Measurements from ENCODE around the gene SV2B.

Gene SV2B

DNA sequence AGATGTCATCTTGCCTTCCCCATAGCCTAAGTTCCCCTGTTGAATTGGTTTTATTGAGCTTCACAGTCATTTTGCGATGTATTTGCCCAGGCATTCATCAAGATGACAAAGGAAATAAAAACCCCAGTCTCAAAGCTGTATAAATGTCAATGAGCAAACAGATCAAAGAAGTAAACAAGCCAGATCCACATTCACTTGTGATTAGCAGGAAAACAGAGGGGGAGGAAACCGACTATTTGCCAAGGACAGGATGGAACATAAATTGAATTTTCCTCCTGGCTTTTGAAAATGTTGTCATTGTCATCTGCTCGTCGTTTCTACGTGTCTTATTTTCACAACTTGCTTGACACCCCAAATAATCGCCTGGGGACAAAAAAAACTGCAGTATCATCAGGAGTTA is 83.5 kb downstream of the SV2B start:
- intact Hi-C loops (cut with DNase I) = no loop called here

DNA sequence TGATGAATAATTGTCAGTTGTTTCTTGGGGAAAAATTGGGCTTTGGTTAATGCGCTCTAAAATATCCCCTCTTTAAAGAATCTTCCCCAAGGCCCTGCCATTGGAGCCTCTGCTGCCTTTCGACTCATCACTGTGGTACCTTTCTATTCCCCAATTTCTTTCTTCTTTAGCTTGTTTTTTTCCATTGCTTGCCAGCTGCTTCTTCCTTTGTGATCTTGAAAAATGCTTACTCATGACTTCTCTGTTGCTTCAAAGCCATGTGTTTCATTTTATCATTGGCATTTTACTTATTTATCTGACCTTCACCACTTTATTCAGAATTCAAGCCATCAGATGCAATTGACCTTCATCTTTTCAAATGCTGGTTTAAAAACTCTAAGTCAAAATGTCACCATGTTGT is 84.4 kb downstream of the SV2B start:
- intact Hi-C loops (cut with DNase I) = no loop called here
- no peak for DNase-seq

More for the DNA sequence above, 83.5 kb downstream of the SV2B start:
- DNase-seq = no peak

DNA sequence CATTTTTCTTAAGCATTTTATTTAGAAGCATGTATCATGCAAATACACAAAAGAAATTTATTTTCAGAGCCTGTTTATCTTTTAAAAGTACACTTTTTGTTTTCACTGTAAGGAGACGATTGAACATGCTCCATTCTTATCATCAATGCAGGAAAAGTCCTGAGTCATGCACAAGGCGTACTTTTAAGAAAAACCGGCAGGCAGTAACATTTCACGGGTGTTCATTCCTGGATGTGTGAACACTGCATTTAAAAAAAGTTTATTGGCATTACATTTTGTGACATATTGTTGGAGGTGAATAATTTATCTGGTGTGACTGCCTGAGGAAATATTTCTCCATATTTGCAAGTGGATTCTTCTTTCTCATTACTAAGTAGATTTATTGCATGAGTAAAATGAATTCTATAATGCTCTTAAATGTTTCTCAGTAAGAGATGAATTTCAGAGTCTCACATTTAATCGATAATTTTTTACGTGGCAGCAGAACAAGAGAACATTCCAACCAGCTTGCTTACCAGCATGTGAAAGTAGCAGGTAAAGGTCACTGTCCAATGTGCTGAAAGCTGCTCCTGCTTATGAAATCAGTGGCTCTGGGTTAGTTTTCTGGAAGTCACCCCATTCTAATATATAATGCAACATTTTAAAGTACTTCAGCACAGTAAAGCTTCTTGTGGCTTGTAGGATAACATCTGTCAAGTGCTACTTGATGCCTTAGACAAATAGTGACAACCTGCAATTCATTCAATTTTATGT is 87.0 kb downstream of the SV2B start:
- intact Hi-C loops (cut with DNase I) = no loop called here
- no peak for DNase-seq

DNA sequence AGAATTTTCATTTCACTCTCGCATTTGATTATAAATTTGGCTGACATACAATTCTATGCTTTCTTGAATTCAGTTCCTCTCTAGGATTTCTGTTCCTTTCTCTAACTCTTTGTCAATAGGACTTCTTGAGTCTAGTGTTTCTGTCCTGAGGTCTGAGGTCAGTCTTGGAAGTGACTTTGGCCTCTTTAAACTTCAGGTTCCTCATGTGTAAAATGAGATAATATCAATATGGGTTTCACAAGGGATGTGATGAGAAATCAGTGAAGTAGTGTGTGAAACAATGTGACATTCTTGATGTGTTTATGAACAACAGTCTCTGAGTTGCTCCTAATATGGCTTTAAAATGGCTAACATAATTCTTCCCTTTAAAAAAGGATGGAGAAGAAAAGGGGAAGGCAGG is 92.2 kb downstream of the SV2B start:
- intact Hi-C loops (cut with DNase I) = no loop called here
- DNase-seq = no peak

DNA sequence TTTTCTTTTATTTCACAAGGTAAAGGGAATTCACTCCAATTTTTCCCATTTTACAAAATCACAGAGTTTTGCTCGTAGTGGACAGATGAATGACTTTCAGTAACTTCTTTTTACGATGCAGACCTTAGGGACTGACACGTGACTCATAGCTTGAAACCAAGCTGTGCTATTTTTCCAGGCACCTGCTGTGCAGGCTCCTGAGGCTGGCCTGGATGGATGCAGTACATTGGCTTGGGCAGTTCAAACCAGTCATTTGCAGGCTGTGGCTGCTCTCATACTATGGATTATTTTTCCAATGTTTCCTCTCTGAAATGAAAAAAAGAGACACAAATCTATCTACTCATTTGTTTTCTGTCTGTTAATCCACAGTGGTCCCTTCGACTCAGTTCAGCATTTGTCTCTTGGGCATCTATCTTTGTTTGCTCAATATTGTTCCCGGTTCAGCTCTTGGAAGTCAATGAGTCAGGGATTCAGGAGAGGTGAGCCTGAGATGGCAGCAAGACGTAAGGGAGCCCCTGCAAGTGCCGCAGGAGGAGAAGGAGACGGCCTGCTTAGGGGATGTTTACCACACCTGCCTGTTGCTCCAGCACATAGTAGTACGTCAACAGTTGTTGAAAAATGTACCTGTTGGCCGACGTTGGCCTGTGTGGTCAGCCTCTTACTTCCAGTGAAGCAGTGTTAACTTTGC is 92.8 kb downstream of the SV2B start:
- intact Hi-C loops (cut with DNase I) = no loop called here
- DNase-seq = no peak

DNA sequence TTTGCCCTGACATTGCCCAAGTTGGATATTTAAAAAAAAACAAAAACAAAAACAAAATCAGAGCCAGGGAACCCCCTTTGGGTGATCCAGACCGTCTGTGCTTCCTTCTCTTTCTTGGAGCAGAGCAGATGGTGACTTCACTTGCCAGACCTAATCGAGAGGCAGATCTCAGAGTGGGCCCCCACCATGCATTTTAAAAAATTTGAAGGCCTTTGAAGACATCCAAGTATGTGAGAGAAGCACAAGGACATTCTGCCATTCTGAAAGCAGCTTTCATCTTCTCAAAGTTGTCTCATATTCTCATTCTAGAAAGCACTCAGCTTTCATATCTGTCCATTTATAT is 93.3 kb downstream of the SV2B start:
- intact Hi-C loops (cut with DNase I) = no loop called here

DNA sequence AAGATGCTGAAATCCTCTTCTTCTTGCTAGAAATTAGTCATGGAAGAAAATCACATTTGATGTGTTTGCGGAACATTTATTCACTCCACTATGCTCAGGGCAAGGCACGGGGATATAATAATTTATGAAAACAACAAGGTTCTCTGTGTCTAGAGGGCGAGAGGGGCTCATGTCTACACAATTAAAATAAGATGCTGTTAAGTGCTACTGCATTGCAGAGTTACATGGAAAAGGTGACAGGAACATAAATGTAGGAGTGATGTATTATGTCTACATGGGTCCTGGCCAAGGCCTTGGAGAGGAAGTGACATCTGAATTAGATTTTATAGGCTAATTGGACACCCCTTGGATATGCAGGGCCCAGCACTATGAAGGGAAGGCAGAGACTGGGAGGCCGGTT is 96.1 kb downstream of the SV2B start:
- DNase-seq = no peak
- intact Hi-C loops (cut with DNase I) = no loop called here

More for the DNA sequence above, 93.3 kb downstream of the SV2B start:
- DNase-seq = no peak

DNA sequence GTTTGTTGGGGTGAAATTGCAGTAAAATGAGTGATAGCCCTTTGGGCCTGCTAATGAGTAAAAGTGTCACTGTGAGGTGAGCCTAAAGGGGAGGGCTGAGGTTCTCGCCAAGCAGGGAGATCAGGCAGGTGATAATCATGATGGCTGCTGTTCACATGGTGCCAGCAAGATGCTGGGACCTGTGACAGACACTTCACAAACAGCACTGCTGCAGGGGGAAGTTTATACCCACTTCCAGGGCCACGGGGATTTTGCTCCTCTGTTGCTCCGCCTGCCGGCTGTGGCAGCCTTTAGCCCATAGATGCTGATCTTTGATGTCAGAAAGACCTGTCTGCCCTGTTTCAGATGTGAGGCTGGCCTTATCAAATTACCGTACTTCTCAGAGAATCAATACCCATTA is 96.7 kb downstream of the SV2B start:
- no peak for DNase-seq
- intact Hi-C loops (cut with DNase I) = no loop called here

DNA sequence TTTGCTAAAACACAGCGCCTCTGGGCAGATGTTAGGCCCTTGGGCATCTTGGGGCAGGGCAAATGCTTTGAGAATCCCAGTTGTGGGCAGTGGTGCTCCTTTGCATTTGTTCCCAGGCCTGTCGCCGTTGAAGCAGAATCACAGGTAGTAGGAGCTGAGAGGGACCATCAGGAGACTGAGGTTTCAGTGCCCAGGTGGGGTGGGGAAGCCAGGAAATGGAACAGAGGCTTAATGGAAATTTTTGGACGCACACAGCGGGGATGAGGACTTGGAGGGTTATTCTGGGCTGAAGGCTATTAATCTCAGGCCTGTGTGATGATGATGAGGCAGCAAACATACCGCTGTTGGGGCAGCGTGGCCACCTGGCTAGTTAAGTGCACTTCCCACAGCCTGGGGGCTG is 99.5 kb downstream of the SV2B start:
- DNase-seq = no peak
- intact Hi-C loops (cut with DNase I) = no loop called here

DNA sequence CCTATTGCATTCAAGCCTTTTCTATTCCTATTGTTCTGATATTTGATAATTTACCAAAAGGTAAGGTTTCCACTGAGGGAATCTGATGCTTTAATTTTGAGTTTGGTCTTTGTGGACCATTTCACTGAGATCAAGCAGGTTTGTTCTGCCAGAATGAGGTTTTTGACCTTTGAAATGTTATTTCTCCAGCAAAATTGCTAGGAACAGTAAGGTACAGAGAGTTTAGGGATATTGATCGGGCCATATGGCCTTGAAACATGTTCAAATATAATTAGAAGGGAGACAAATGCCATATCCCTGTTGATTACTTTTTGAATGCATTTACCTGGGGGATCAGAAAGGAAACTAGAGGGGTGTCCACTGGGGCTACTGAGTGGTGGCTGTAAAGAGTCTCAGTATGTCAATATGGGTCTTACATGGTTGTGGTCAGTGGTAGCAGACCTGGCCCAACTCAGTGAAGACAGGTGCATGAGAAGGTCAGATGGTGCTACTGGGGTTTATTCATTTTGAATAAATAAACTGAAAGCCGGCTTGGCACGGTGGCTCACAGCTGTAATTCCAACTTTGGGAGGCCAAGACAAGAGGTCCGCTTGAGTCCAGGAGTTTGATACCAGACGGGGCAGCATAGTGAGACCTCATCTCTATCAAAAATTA is 100.2 kb downstream of the SV2B start:
- DNase-seq = no peak
- intact Hi-C loops (cut with DNase I) = no loop called here

DNA sequence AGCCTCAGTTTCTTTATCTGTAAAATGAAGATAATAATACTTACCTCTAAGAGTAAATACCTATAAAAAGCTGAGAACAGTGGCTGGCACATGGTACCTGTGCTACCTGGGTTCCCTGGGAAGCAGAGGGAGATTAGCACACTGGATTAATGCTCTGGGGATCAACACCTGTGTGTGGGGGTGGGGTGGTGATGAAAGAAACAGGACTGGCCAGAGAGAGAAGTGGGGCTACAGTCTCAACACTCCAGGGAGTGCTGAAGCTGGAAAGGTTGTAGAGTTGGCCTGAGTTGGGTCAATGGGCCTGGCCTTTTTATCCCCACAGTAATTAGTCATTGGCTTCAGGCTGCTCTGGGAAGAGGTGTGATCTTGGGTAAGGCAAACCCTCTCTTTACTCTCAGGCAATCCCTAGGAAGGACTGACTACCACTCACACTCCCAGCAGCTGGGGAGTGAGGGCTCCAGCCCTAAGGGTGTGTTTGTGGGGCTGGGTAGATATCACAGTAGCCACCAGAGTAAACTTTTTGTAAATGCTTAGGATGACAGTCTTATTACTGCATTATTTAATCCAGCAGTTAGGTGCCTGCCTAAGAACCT is 102.5 kb downstream of the SV2B start:
- intact Hi-C loops (cut with DNase I) = no loop called here
- DNase-seq = no peak

DNA sequence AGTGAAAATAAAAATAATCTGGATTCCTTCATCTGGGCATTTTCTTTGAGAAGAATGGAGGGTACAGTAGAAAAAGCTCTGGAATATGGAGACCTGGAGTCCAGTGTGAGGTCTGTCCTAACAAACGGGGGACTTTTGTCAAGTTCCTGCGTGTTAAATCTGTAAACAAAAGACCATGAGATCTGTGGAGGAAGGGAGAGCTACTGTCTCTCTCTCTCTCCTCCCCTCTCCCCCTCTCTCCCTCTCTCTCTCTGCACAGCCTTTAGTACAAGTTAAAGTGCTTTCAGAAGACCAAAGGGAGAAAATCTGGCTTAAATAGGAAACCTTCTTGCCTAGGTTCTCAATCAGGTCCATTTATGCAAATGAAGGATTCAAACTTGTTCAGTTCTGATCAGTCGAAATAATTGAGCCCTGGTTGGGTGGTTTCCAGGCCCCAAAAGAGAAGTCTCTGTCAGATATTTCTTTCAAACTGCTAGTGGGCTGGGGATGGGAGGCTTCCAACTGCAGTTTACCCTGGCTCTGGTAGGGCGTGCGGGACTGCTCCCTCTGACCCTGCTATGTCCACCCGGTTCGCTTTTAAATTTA is 103.7 kb downstream of the SV2B start:
- intact Hi-C loops (cut with DNase I) = no loop called here
- no peak for DNase-seq

DNA sequence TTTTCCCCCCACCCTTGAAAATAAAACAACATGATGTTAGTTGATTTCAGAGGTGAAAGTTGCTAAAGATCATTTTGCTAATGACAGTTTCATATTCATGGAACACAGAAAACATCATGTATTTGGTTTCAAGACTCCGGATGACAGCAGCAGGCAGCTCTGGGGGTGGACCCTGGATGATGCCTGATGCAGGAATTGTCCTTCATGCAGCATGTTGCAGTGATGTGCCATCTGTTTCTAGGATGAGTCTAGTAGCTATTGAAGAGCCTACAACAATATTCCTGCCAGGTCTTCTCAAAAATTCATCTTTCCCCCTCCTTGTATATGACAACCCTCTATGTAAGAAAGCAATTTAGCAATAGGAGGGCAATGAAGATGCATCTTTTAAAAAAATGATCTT is 108.3 kb downstream of the SV2B start:
- peak in 4 of 10 donors; percentile 38 to 90 (median 46) for DNase-seq
- intact Hi-C loops (cut with DNase I) = no loop called here

DNA sequence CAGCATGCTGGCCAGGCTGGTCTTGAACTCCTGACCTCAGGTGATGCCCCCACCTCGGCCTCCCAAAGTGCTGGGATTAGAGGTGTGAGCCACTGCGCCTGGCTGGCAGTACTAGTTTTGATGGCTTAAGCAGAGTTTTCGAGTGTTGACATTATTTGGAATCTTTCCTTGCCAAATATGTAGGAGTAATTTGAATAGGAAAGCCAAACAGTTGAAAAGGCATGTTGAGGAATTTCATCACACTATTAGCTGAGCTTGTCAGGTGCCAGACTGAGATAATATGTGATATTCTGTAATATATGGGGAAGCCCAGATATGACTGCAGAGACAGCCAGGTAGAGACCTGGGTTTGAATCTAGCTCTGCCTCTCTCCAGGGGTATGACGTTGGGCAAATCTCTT is 109.3 kb downstream of the SV2B start:
- no peak for DNase-seq
- intact Hi-C loops (cut with DNase I) = no loop called here

DNA sequence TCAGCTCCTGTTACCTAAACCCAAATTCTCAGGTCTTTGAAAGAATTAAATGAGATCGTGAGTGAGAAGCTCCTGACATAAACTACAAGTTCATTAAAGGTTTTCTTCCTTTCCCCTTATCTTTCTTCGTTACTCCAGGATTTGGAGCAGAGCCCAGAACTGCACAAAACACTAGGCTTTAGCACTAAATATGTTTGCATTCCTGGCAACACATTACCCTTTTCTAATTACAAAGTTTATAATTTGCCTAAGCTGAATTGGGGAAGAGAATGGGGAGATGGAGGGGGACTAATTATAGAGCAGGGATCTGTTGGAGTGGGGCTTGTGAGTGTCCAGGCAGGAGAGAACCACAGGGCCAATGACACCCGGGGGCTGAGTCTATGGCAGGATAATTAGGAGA is 109.7 kb downstream of the SV2B start:
- intact Hi-C loops (cut with DNase I) = no loop called here
- no peak for DNase-seq

DNA sequence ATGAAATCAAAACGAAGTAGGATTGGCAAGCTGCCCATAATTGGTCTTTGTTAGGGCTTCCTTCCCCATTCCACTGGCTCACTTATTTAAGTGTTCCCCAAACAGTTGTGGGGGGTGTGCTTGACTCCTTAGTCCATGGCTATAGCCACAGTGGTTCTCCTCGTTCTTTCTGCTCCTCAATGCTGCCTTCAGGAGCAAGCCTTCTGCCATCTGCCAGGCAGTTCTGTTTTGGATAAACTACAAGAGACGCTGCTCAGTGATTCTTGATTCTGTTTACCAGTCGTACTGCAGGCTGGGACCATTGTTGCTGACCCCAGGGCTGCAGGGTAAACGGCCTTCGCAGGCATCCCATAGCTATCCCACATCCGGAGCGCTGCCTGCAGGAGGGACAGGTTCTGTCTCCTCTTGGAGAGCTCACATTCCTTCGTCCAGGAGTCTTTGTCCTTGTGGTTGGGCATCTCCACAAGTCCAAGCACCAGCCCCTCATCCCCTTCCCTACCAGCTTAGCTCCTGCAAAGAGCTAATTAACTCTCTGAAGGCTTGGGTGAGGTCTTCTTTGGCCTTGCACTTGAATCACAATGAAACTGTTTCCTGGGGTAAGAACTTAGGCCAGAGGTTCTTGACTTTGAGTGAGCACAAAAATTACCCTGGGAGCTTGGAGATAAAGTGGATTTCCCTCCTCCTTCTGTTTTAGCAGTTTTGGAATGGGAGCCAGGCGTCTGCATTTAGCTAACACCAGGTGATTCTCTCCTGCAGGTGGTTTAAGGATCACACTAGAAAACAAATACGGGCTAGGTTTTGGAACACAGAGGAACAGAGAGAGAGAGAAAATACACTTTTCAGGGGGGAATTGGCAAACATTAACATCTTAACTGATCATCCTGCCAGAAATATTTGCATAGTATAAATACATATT is 114.9 kb downstream of the SV2B start:
- DNase-seq = no peak
- intact Hi-C loops (cut with DNase I) = no loop called here

DNA sequence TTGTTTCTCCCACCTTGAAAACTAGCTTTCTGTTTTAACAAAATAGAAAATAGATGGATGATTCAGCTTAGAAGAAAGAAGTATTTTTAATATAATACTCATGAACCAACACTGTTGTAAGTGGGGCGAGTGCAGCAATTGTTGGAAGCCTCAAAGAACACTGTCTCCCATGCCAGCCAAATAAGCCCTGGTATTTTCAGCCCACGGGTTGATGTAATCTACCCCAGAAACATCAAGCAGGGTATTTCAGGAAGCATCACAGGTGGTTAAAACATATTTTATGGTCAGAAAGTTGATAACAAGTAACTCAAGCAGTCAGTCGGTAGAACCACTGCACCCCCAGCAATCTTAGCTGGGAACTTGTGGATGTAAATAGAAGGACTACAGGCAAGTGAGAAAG is 115.9 kb downstream of the SV2B start:
- peak in 2 of 10 donors; percentile 28 for DNase-seq
- intact Hi-C loops (cut with DNase I) = no loop called here

DNA sequence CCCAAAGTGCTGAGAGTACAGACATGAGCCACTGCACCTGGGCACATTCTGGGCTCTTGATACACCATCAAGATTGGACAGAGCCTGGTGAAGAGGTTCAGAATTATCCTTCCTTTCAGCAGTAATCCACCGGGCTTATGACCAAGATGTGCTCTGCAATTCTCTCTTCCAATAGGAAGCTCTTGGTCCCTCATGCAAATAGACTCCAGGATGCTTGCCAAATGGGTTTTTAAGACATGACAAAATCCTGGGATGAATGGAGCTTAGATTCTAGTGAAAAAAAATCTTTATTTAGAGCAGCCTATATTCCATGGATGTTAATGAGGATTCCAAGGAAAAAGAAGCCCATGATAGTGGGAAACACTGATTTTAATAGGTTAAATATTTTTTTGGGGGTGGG is 119.1 kb downstream of the SV2B start:
- DNase-seq = no peak
- intact Hi-C loops (cut with DNase I) = no loop called here

DNA sequence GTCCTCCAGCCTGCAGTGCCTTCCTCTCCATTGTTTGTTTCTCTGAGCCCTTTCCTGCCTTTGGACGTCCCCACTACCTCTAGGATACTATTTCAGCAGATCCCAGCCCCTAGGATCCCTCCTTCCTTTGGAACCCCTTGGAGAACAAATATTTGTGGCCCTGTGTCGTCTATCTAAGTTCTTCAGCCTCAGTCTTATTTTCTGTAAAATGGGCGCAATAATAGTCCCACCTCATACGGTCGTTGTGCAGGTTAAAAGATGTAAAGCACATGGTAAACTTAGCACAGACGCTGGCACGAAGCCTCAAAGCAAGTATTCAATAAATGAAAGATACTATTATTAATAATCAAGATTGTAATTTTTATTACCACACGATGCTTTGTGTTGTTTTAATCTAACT is 122.0 kb downstream of the SV2B start:
- DNase-seq = no peak
- intact Hi-C loops (cut with DNase I) = no loop called here

DNA sequence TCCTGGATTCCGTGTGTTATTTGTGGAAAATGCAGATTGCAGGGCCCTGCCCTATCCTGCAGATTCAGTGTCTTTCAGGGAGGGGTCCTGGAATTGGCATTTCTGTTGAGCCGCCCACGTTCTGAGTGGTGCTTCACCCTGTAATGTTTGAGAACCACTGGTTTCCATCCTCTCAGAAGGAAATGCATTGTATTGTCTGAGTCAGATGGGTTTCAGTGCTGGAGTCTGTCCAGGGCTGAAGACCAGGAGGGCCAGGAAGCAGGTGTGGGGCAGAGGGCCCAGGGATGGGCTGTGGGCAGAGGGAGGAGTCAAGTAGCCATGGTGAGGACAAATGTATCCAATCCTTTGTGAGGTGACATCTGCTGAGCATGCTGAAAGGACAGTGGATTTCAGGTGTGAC is 123.8 kb downstream of the SV2B start:
- intact Hi-C loops (cut with DNase I) = no loop called here
- DNase-seq = no peak
